ENCODE measurements around the gene CX3CR1. TPM values are rescaled to one million over a fixed set of nuclear protein-coding genes. Genes with fewer than 3 reads are reported as not detected.
A peak's percentile ranks its signal among the peaks of the same experiment; 100 is the strongest.

Gene CX3CR1
- total RNA-seq, 2 experiments from 2014 or later = 0.14 to 0.27 TPM

DNA sequence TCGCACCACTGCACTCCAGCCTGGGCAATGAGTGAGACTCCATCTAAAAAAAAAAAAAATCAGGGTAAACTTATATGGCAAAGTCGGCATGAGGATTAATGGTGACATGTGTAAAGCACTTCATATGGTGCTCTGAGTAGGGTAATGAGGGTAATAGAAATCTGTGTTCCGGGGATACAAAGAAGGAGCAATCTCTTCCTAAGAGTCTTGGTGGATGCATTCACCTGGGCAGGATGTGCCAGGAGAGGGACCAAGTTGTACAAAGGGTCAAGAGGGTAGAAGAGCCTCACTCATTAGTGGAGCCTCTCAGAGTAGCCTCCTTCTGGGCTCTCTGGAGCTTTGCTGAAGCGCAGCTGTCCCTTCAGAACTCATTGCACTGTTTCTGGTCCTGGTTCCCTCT lies 9.3 kb upstream of the CX3CR1 start:
- no peaks in the 10 kb centered on the region for H3K9me3 Mint-ChIP-seq
- no peak overlapping the region for H3K4me3 Mint-ChIP-seq
- intact Hi-C loops (cut with DNase I, micrococcal nuclease) = loop anchor here (5.0 to 10.0 kb wide), 3 partner anchors 82 to 794 kb away; partner anchors contain the start of gene EXOG (in 1 of the 2)

DNA sequence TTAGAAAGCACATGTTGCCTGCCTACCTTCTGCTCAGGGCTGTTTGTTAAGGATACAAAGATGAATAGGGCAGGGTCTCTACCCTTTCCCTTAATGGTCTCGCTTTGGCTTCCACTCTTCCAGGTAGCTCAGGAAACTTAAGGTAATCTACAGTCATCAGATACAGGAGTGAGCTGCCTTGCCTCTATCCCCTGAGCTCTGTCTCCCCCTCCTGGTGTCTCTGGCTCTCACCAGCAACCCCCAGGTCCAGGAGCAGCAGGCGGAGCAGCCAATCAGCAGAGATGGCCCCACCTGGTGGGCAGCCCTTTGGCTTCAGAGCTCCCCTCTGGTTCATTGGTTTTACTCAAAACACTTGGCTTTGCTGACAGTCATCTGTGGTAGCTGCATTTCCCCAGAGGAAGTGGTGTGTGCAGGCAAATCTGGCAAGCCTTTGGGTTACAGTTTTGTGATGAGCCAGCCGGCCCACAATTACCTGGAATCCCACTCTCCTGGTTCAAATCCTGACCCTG lies 8.5 kb upstream of the CX3CR1 start:
- ATAC-seq (ENCODE audit: poor library complexity) (peak; percentile 94), DNase-seq (peak; percentile 61 to 91 (median 72))
- Mint-ChIP-seq H3K4me1 (ENCODE audit: low read depth) (peaks cover 12% of the 10 kb centered on the region), H3K9me3 (no peaks in the 10 kb centered on the region), H3K4me3 (no peak overlapping the region), H3K27me3 (no peaks in the 10 kb centered on the region), H3K36me3 (ENCODE audit: low read depth) (no peaks in the 10 kb centered on the region), H3K27ac (no peak overlapping the region)
- Histone ChIP-seq H3K27me3 (ENCODE audit: control insufficient read depth in 1 of 2, insufficient read depth in 2 of 2, low read length in 2 of 2) (no peaks in the 10 kb centered on the region), H3K4me3 (ENCODE audit: low read length) (no peak overlapping the region), H3K36me3 (ENCODE audit: insufficient read depth, low read length) (no peaks in the 10 kb centered on the region), H3K27ac (ENCODE audit: low read depth in 1 of 2, low read length in 2 of 2) (no peak overlapping the region), H3K4me1 (ENCODE audit: insufficient read depth, low read length) (peaks cover 22% of the 10 kb centered on the region), H3K9me3 (ENCODE audit: control insufficient read depth in 1 of 2, insufficient read depth in 1 of 2, low read length in 2 of 2) (no peaks in the 10 kb centered on the region)
- TF ChIP-seq, protein P1, sequence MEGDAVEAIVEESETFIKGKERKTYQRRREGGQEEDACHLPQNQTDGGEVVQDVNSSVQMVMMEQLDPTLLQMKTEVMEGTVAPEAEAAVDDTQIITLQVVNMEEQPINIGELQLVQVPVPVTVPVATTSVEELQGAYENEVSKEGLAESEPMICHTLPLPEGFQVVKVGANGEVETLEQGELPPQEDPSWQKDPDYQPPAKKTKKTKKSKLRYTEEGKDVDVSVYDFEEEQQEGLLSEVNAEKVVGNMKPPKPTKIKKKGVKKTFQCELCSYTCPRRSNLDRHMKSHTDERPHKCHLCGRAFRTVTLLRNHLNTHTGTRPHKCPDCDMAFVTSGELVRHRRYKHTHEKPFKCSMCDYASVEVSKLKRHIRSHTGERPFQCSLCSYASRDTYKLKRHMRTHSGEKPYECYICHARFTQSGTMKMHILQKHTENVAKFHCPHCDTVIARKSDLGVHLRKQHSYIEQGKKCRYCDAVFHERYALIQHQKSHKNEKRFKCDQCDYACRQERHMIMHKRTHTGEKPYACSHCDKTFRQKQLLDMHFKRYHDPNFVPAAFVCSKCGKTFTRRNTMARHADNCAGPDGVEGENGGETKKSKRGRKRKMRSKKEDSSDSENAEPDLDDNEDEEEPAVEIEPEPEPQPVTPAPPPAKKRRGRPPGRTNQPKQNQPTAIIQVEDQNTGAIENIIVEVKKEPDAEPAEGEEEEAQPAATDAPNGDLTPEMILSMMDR (IDR thresholded peaks at IDR 0.05) = peak; percentile 92
- ChIA-PET POLR2A (interaction anchor here (0.6 to 1.2 kb wide), 4 partner anchors 98 to 182 kb away, joined by 3 to 11 read pairs (median 4); no protein-coding TSS in a partner anchor), CTCF (interaction anchor here (0.6 to 4.8 kb wide), 35 partner anchors 8 to 792 kb away, joined by 3 to 68 read pairs (median 5); partner anchors contain the start of genes CX3CR1, EXOG, GORASP1 and RPSA)
- intact Hi-C loops (cut with DNase I, micrococcal nuclease) = loop anchor here (1.0 to 10.0 kb wide), 7 partner anchors 81 to 794 kb away; partner anchors contain the start of gene EXOG (in 1 of the 2)

More for the DNA sequence above, 9.3 kb upstream of the CX3CR1 start:
- ChIA-PET CTCF (interaction anchor here (0.7 to 4.8 kb wide), 23 partner anchors 10 to 793 kb away, joined by 3 to 68 read pairs (median 5); partner anchors contain the start of genes EXOG, RPSA, SCN11A and WDR48), POLR2A (interaction anchor here (1.1 to 1.2 kb wide), 2 partner anchors 162 to 182 kb away, joined by 3 to 11 read pairs; no protein-coding TSS in a partner anchor)
- Mint-ChIP-seq H3K4me1 (ENCODE audit: low read depth) (peaks cover 12% of the 10 kb centered on the region), H3K27me3 (no peaks in the 10 kb centered on the region), H3K27ac (no peak overlapping the region), H3K36me3 (ENCODE audit: low read depth) (no peaks in the 10 kb centered on the region)
- no peak for ATAC-seq (ENCODE audit: poor library complexity)
- H3K36me3 ChIP-seq (ENCODE audit: insufficient read depth, low read length) = no peaks in the 10 kb centered on the region
- no peaks in the 10 kb centered on the region for H3K27me3 ChIP-seq (ENCODE audit: control insufficient read depth in 1 of 2, insufficient read depth in 2 of 2, low read length in 2 of 2)
- H3K4me1 ChIP-seq (ENCODE audit: insufficient read depth, low read length) = peaks cover 25% of the 10 kb centered on the region
- TF ChIP-seq, protein P1 (IDR thresholded peaks at IDR 0.05) = no peak
- H3K27ac ChIP-seq (ENCODE audit: low read depth in 1 of 2, low read length in 2 of 2) = no peak overlapping the region
- H3K9me3 ChIP-seq (ENCODE audit: control insufficient read depth in 1 of 2, insufficient read depth in 1 of 2, low read length in 2 of 2) = no peaks in the 10 kb centered on the region
- DNase-seq = no peak
- H3K4me3 ChIP-seq (ENCODE audit: low read length) = no peak overlapping the region

- no peak overlapping the region for H3K27ac ChIP-seq (ENCODE audit: low read depth in 1 of 2, low read length in 2 of 2)
- POLR2A ChIA-PET = interaction anchor here (0.6 to 1.2 kb wide), 4 partner anchors 97 to 181 kb away, joined by 3 to 11 read pairs (median 4); no protein-coding TSS in a partner anchor
Observed at GRCh38 chr3:39287216-39288164, 7.7 kb upstream of the CX3CR1 start.

More at GRCh38 chr3:39287216-39288164, 7.7 kb upstream of the CX3CR1 start:
- TF ChIP-seq, protein P1 (IDR thresholded peaks at IDR 0.05) = no peak
- Mint-ChIP-seq H3K36me3 (ENCODE audit: low read depth) (no peaks in the 10 kb centered on the region), H3K4me1 (ENCODE audit: low read depth) (peaks cover 12% of the 10 kb centered on the region), H3K4me3 (no peak overlapping the region), H3K27me3 (no peaks in the 10 kb centered on the region), H3K9me3 (no peaks in the 10 kb centered on the region), H3K27ac (no peak overlapping the region)
- H3K9me3 ChIP-seq (ENCODE audit: control insufficient read depth in 1 of 2, insufficient read depth in 1 of 2, low read length in 2 of 2) = no peaks in the 10 kb centered on the region
- no peak for DNase-seq
- CTCF ChIA-PET = interaction anchor here (0.6 to 4.8 kb wide), 33 partner anchors 7 to 791 kb away, joined by 3 to 68 read pairs (median 5); partner anchors contain the start of genes CX3CR1, EXOG, GORASP1 and RPSA
- H3K4me1 ChIP-seq (ENCODE audit: insufficient read depth, low read length) = peaks cover 22% of the 10 kb centered on the region
- no peaks in the 10 kb centered on the region for H3K36me3 ChIP-seq (ENCODE audit: insufficient read depth, low read length)
- no peak overlapping the region for H3K4me3 ChIP-seq (ENCODE audit: low read length)
- H3K27me3 ChIP-seq (ENCODE audit: control insufficient read depth in 1 of 2, insufficient read depth in 2 of 2, low read length in 2 of 2) = no peaks in the 10 kb centered on the region
- intact Hi-C loops (cut with DNase I, micrococcal nuclease) = loop anchor here (1.0 to 10.0 kb wide), 7 partner anchors 80 to 793 kb away; partner anchors contain the start of gene EXOG (in 1 of the 2)
- ATAC-seq (ENCODE audit: poor library complexity) = no peak

Measured in CD4-positive, alpha-beta T cell (primary cell).